HG03469 (cell line): ENCODE measurements around the gene IGSF21.

Experiments
- ATAC-seq: cut with Tn5 transposase; IDR thresholded peaks from one replicate; pipeline ENCODE4 v1.9.1; 2021; ENCODE audit warnings: mild to moderate bottlenecking, moderate library complexity, moderate number of reproducible peaks; ENCODE audit not compliant: unreplicated experiment

The IGSF21 gene

DNA sequence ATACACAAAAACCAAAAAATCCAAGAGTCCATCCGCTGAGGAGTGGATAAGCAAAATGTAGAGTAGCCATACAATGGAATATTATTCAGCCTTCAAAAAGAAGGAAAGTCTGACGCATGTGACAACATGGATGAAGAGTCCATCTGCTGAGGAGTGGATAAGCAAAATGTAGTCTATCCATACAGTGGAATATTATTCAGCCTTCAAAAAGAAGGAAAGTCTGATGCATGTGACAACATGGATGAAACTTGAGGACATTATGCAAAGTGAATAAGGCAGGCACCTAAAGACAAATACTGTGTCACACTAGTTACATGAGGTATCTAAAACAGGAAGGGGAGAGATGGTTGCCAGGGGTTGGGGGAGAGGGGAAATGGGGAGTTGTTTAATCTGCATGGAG lies 14.0 kb upstream of the IGSF21 start:
- no peak for ATAC-seq

DNA sequence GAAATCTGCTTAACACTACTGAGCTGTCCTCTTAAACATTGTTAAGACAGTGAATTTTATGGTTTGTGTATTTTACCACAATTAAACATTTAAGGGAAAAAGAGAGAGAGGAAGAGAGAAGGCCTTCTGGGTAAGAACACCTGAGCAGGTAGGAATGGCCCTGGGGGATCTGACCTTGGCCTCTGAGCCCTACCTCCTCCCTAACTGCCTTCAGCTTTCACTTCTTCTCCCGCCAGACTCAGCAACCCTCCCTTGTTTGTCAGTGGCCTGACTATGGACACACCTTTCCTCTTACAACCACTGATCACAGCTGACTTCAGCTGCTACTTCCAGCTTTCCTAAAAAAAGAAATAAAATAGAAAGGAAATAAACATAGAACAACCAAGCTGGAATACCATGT lies 13.5 kb upstream of the IGSF21 start:
- no peak for ATAC-seq

DNA sequence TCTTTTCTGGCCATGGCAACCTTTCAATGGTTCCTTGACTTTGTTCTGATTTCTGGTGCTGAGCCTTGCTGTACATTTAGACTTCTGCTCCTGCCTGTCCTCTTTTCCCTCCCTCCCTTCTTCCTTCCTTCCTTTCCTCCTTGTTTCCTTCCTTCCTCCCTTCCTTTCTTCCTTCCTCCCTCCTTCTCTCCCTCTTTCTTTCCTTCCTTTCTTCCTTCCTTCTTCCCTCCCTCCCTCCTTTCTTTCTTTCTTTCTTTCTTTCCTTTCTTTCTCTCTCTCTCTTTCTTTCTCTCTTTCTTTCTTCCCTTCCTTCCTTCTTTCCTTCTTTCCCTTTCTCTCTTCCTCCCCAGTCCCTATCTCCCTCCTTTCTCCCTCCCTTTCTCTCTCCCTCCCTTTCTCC lies 10.4 kb upstream of the IGSF21 start:
- ATAC-seq, result no peak

DNA sequence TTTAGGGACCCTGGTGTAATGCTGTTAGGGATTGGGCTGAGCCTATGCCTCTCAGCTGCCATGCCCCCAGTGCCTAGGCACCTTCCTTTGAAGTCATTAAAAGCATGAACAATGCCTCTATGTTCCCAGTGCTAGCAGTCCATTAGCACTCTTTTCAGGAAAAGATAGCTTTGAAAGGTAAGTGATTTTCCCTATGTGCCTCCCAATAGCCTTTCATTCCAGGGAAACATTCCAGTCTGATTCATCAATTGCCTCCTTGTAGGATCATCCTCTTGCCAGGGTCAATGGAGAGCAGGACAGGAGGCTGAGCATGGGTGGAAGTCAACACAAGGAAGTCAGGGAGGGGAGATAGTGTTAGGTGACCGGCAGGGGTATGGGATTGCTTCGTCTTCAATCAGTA lies 8.6 kb upstream of the IGSF21 start:
- no peak for ATAC-seq

DNA sequence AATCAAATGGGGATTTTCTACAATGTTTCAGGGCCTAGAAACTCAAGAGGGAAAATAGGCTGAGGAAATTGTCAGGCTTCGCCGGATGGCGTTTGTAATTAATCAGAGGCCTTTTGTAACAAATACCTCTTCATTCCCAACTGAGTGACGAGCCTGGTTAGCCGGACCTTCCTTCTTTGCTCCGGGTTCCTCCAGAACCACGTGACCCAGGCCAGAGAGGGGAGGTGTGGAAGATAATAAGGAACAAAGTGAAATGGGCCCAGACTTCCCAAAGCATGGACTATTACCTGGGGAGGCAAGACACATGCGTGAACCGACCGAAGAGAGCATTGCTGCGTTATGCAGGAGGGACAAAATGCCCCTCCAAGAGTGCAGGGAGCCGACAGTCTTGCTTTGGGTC lies 7.5 kb upstream of the IGSF21 start:
- no peak for ATAC-seq

DNA sequence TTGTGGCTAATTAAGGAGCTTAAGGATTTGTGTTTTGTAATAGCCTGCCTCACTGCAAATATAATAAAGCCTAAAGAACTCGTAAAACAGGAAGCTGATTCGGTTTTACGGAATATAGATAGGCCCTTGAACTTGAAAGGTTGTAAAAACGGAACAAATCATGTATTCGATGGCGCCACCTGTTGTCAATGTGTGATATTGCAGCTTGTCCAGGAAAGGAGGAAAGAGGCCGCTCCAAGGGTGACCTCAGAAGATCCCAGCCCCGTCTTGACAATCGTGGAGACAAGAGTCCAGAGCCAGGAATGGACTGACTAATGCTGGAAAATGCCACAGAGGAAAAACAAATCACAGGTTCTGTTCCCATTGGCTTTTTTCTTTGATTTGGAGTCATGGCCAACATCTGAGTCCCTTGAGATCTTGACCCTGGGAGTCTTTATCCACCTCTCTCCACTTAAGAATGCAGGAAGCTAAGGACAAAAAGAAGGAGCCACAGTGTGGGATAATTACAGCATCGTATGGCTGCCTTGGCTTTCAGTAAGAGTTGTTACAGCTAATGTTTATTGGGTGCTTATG lies 7.0 kb upstream of the IGSF21 start:
- ATAC-seq, result no peak

DNA sequence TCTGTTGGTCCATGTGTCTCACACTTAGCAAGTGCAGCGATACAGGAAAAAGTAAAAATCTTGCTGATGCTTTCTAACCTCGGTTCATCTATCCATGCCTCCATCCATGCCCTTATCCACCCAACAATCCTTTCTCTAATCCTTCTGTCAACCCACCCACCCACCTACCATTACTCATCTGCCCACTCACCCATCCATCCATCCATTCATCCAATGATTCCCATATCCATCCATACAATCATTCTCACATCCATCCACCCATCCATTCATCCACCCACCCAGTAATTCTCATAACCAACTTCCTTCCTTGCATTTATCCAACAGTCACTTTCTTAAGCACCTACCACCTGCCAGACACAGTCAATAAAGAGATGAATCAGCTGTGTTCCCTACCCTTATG lies 6.1 kb upstream of the IGSF21 start:
- no peak for ATAC-seq

DNA sequence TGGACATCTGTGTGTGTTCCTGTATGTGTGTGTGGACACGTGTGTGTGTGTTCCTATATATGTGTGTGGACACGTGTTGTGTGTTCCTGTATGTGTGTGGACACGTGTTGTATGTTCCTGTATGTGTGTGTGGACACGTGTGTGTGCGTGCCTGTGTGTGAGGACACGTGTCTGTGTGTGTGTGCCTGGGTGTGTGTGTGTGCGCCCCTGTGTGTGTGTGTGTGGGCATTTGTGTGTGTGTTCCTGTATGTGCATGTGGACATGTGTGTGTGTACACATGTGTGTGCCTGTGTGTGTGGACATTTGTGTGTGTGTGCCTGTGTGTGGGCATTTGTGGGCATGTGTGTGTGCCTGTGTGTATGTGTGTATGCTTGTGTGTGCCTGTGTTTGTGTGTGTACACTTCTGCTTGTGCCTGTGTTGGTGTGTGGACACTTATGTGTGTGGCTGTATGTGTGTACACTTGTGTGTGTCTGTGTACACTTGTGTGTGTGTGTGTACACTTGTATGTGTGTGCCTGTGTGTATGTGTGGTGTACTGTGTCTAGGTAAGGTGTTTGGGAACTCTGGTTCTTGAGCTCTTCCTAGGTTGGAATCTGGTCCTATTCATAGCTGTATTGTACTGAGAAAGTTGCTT lies 3.7 kb upstream of the IGSF21 start:
- no peak for ATAC-seq

DNA sequence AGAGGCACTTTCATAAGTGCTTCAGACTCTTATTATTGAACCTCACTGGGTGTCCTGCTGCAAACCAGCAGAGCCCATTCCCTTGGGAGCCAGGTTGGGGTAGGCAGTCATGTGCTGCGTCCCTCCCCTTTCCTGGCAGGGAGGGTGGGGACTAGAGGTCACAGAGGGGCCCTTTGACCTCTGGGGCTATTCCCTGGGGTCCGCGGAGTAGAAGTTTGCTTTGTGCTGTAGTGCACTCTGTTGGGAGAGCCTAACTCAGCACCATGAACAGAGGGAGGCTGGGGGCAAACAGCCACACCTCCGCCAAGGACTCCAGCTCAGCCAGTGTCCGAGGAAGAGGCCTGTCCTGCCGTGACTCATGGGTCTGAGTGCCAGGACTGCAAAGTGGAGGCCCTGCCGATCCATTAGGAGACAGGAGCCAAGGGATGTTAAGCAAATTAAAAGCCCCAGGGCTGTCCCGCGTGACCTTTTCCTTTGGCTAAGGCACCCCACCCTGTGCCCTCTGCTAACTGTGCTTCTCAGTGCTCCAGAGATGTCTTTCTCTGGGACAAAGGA lies 3.0 kb upstream of the IGSF21 start:
- no peak for ATAC-seq

DNA sequence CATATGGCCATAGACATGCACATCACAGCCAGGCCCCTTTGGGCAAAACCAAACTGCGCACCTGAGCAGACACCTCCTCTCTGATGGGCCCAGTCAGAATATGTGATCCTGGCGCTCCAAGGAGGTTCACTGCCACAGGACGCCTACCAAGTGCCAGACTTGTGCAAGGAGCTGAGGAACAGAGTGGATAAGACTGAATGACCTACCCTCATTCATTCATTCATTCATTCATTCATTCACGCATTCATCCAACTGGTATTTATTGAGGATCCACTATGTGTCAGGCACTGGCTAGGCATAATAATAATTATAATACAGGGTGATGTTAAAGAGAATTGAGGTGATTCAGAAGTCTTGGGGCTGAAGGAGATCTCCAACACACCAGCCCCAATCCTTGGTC lies 2.4 kb upstream of the IGSF21 start:
- ATAC-seq, result no peak

DNA sequence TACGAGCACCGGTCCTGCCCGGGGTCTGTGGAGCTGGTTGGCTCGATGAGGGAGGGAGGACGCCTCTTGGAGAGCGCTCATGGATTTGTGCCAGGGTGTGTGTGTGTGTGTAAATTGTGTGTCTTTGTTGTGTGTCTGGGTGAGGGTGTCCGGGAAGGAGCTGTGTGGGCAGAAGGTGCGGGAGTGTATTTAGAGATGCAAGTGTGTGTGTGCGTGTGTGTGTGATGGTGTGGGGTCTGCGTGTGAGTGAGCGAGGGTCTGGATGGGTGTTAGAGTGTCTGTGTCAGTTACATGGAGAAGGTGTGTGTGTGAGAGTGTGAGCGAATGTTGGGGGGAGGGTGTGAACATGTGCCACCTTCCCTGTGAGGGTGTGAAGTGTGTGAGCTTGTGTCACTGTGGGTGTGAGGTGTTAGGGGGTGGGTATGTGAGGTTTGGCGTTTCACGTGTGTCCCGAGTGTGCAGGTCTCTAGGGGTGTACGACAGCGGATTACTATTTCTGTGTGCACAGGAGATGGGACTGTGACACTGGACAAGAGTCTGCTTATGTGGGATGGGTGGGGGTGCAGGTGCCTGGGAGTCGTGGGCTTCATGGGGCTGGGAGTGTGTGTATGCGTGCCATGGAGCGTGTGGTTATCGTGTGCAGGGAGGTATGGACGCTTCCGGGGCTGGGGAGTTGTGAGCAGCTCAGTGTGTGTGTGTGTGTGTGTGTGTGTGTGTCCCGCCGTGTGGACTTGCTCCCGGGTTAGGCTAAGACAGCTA lies 880 bp downstream of the IGSF21 start:
- ATAC-seq, result no peak

DNA sequence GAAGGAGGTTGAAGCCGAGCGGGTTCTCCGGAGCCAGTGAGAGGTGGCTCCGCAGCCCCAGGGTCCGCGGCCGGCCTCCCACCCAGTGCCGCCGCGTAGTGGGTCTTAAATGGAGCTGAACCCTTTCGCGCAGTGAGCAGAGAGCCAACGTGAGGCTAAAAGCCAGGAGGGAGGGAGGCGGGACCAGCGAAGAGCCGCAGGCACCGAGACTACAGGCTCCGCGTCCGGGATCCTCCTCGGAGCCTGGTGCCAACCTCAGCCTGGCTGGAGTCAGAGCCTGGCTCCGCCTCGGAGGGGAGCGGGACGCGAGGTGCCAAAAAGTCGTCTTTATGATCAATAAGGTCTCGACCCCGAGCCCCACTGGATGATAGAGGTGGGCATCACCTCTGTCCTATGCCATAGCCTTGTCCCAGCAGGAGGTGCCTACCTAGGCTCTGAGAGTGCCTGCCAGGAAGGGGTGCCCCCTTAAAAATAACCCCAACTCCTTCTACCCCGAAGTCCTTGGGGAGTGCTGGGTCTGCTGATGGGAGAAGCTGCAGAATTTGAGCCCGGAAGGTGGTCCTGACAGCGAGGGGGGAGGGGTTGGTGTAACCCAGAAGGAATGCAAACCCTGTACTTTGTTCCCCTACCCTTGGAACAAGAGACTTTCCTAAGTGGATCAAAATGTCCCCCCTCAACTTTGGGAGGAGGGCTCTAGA lies 1.6 kb downstream of the IGSF21 start:
- no peak for ATAC-seq

DNA sequence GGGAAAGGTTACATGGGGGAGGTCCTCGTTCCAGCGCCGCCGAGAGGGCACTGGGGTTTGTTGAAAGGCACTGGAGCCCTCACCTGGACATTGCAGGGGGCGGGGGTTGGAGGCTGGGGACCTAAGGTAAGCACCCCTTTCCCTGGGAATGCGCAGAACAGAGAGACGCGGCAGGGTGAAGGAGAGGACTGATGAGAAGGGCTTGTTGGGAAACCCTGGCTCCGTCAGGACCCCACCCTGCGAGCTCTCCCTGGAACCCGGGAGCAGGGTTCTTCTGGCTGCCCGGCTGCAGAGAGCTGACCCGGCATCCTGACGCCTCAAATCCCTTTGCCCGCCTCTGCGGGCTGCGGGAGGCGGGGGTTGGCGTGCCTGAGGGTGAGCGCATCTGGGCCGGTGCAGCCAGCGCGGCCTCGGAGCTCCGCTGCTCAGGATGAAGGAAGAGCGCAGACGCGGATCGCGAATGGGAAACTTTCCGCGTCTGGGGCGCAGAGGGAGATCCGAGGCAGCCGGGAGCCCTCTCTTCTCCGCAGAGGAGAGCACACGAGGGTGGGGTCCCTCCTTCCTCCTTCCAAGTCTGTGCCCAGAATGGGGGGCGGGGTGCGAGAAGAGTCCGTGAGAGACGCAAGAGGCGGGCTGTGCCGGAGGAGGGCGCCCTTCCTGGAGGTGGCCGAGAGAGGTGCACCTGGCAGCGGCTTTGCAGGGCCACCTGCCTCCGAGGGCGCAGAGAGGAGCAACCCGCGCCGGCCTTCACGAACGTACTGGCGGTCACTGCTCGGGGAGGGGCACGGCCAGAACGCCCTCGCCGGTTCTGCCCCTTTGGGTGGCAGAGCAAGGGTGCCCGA lies 2.4 kb downstream of the IGSF21 start:
- ATAC-seq, result no peak

DNA sequence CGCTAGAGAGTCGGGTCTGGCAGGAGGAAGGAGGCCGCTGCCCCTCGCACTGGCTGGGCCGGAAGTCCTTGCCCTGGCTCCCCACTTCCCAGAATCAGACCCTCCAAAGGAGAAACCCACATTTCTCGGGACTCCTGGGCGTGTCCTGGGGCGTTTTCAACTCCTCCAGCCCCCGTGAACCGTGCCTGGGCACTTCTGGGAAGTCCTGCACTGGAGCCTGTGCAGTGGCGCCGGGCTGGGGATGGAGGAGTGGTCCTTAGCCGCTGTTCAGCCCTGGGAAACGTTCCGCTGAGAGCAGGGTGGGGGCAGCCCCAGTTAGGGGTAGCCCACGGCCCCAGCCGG lies 3.0 kb downstream of the IGSF21 start:
- ATAC-seq, result no peak

DNA sequence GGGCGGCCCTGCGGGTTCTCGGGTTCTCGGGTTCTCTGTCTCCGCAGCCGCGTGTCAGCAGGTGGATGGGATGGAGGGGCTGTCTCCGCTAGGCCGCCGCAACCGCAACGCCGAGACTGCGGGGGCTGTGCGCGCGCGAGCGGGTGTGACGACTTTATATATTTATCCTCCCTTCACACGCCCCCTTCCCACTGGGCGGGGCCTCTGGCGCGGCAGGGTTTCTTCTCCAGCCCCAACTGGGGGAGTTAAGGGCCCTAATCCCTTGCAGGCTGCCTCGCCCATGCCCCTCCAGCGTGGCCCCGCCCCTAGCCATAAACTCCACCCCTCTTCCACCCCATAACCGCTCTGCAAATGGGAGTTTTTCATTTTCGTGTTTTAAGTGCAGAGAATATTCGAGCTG lies 3.4 kb downstream of the IGSF21 start:
- ATAC-seq, result no peak

DNA sequence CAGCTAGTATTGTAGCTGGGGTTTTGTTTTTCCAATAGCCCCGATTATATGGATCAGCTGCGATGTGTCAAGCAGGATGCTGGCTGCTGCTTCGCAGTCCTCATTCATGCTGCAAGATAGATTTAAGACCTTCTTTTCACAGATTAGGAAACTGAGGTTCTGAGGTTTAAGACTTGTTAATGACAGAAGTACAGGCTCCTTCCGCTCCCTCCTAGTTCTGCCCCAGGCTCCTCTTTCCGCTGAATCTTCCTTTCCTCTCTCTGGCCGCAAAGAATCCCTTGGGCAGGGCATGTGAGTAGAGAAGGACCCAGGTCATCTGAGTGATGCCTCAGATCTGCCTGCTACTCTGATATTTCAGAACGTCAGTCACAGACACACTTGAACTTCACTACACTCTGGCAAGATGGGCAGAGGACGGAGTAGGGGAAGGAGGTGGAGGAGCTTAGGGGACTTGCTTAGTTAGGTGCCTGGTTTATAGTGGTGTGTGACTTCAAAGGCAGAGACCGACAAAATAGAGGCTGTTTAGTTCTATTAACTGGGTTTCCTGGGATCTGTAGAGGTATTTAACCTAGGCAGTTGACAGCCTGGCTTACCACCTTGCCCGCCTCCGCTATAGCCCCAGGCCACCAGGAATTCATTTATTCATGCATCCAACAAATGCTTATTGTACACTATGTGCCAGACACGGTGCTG lies 4.2 kb downstream of the IGSF21 start:
- ATAC-seq, result no peak

DNA sequence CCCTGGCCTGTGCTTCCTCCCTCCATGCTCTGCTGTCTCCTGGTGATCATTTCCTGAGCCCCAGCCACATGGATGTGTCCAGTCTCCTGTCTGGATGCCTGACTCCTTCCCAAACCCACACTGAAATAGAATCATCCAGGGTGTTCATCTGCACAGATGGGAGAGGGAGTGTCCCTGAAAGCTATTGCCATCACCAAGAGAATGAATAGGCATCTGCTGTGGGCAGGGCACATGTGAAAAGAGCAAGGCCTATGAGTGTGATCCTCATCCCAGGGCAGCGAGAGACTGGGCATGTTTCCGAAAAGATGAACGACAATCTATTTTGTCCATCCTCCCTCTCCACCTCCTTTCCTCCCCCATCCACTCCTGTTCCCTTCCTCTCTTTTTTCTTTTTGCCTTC lies 5.0 kb downstream of the IGSF21 start:
- no peak for ATAC-seq

DNA sequence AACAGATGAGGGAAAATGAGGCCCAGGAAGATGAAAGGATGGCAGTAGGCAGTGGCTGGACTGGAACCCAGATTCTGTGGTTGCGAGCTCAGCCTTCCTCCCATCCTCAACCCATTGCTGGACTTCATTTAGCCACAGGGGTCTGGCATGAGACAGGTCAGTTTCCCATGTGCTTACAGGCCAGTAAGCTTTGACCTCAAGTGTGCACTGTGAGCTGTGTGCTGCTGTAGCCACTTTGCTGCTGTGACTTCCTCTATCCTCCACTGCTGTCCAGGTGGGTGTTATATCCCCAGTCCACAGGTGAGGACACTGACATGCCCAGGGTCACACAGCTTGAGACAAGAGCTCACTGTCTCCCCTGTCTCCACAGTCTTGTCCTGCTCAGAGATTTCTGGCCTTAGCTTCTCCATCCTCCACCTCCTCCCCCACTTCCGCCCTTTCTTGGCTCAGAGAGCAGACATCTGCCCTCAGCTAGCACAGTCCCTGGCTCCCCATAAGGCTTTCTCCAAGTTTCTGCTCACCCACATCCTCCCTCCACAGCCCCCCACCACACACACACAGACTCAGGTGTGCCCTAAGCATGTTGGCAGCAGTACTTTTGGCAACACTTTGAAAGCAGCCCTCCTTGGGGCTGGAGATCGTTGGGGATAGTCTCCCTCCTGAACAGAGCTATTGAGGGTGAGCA lies 7.3 kb downstream of the IGSF21 start:
- no peak for ATAC-seq

DNA sequence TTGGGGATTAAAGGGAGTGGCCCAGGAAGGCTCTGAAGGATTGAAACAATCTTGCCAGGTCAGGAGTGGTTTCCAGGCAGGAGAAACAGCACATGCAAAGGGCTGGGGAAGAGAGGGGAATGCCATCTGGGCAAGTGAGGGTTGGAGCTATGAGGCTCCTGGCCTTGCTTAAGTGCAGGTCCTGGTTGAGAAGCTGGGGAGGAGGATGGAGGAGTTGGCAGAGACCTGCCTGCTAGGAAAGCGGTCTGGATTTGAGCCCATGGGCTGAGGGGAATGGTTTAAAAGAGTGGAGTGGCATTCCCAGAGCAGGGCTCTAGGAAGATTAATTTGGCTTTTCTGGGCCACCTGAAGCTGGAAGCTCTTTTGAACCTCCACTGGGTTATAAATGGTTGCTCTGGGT lies 9.2 kb downstream of the IGSF21 start:
- ATAC-seq, result no peak

DNA sequence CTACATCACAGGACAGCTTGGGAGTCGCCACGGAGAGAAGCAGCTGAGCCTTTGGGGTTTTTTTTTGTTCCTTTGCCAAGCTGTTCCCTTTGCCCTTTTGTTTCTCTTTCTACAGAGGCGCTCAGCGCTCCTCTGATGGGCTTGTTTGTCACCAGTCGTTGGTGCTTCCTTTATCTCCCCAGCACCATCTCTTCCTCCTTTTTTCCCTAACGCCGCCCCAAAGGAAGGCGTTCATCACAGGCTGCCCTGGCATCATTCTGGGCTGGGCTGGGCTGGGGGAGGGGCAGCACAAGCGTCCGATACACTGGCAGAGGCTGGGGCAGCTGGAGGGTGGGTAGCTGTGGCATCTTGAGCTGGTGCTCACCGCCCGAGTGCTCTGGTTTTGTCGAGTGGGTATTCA lies 10.5 kb downstream of the IGSF21 start:
- no peak for ATAC-seq
